Glutamatergic neuron (in vitro differentiated cells): ENCODE data around the gene ANKRD55. TPM values are rescaled to one million over a fixed set of nuclear protein-coding genes. Genes with fewer than 3 reads are reported as not detected.

Experiments used
- DNase-seq: peaks from one replicate; pipeline ENCODE4 v3.0.0; 2022
- H3K27ac Mint-ChIP-seq: one replicate; pipeline ENCODE4 v1.8.0; 2020; ENCODE audit warnings: mild to moderate bottlenecking, mixed read lengths, inconsistent platforms; ENCODE audit not compliant: unreplicated experiment
- H3K27me3 Mint-ChIP-seq: one replicate; pipeline ENCODE4 v1.8.0; 2020; ENCODE audit warnings: mild to moderate bottlenecking, moderate library complexity, mixed read lengths, inconsistent platforms; ENCODE audit not compliant: unreplicated experiment
- H3K36me3 Mint-ChIP-seq: one replicate; pipeline ENCODE4 v1.8.0; 2020; ENCODE audit warnings: mild to moderate bottlenecking, mixed read lengths, inconsistent platforms; ENCODE audit not compliant: unreplicated experiment
- H3K4me1 Mint-ChIP-seq: one replicate; pipeline ENCODE4 v1.8.0; 2020; ENCODE audit warnings: mild to moderate bottlenecking, low read depth, mixed read lengths, inconsistent platforms; ENCODE audit not compliant: unreplicated experiment
- H3K4me3 Mint-ChIP-seq: one replicate; pipeline ENCODE4 v1.8.0; 2020; ENCODE audit warnings: mild to moderate bottlenecking, mixed read lengths, inconsistent platforms; ENCODE audit not compliant: unreplicated experiment
- H3K9me3 Mint-ChIP-seq: one replicate; pipeline ENCODE4 v1.8.0; 2020; ENCODE audit warnings: mild to moderate bottlenecking, moderate library complexity, mixed read lengths, inconsistent platforms; ENCODE audit not compliant: unreplicated experiment
- CTCF ChIP-seq: fragments of 200-600 bp; sonication (generic); IDR thresholded peaks from one replicate; pipeline ENCODE4 v1.5.0; 2021; ENCODE audit not compliant: partially characterized antibody, unreplicated experiment
- total RNA-seq: library from RNA; stranded (reverse); fragmentation: NEBNext Ultra II Directional; extraction: Animal tissue kit (Norgen Biotek cat#: 25700); gene quantifications from one replicate; pipeline ENCODE4 v1.2.1, GENCODE V29; 2021; ENCODE audit not compliant: unreplicated experiment

ANKRD55 gene
- total RNA-seq, 1 donor from 2014 or later, result not detected

- H3K4me3 Mint-ChIP-seq, result no peak overlapping the region
- no peaks in the 10 kb centered on the region for H3K4me1 Mint-ChIP-seq
- H3K27ac Mint-ChIP-seq, result no peak overlapping the region
- DNase-seq, result no peak
- TF ChIP-seq CTCF, result no peak
- H3K27me3 Mint-ChIP-seq, result peaks cover 3% of the 10 kb centered on the region
- no peaks in the 10 kb centered on the region for H3K9me3 Mint-ChIP-seq
- no peaks in the 10 kb centered on the region for H3K36me3 Mint-ChIP-seq
These were observed 180.4 kb downstream of the ANKRD55 start for GRCh38 chr5:56052735-56053134.

GRCh38 chr5:56050551-56051255 lies 182.4 kb downstream of the ANKRD55 start:
- H3K9me3 Mint-ChIP-seq, result peaks cover 2% of the 10 kb centered on the region
- H3K4me3 Mint-ChIP-seq, result no peak overlapping the region
- no peaks in the 10 kb centered on the region for H3K4me1 Mint-ChIP-seq
- no peak overlapping the region for H3K27ac Mint-ChIP-seq
- peaks cover 5% of the 10 kb centered on the region for H3K36me3 Mint-ChIP-seq
- no peak for DNase-seq
- H3K27me3 Mint-ChIP-seq, result peaks cover 4% of the 10 kb centered on the region
- TF ChIP-seq CTCF, result no peak

Other genes starting within 250 kb of the ANKRD55 start
- gene IL6ST, start 238.4 kb downstream of the ANKRD55 start, total RNA-seq, result 37.7 TPM